ENCODE data around the gene LLGL2. TPM values are rescaled to one million over a fixed set of nuclear protein-coding genes. Genes with fewer than 3 reads are reported as not detected.
A peak's percentile ranks its signal among the peaks of the same experiment; 100 is the strongest.

Gene LLGL2
- total RNA-seq, 2 experiments from 2014 or later: 12.6 to 21.6 TPM

- no peak overlapping the region for H3K27ac ChIP-seq (ENCODE audit: low read depth, low read length, poor library complexity, severe bottlenecking)
- no peak overlapping the region for H3K4me2 ChIP-seq (ENCODE audit: low read length)
- ChIA-PET CTCF (ENCODE audit: unreplicated experiment) (no interaction called here), POLR2A (no interaction called here)
- H3K4me3 ChIP-seq (ENCODE audit: low read depth, low read length, poor library complexity, severe bottlenecking): no peak overlapping the region
- no peaks in the 10 kb centered on the region for H3K9me3 ChIP-seq (ENCODE audit: low read length)
- H3K79me2 ChIP-seq (ENCODE audit: insufficient read depth, low read depth, low read length): no peaks in the 10 kb centered on the region
- intact Hi-C loops (cut with micrococcal nuclease; ENCODE audit: unreplicated experiment): no loop called here
- no peaks in the 10 kb centered on the region for H3K9me2 ChIP-seq (ENCODE audit: insufficient read depth, low read length)
- no peaks in the 10 kb centered on the region for H3K36me3 ChIP-seq (ENCODE audit: insufficient read depth, low read length)
- no peak for DNase-seq (ENCODE audit: low spot score)
- H3K4me1 ChIP-seq (ENCODE audit: insufficient read depth, low read length, poor library complexity, severe bottlenecking): peaks cover 16% of the 10 kb centered on the region
- no peak overlapping the region for H2AFZ ChIP-seq (ENCODE audit: low read length)
- TF ChIP-seq EZH2phosphoT487 (IDR thresholded peaks at IDR 0.05; ENCODE audit: borderline replicate concordance, low read depth, low read length) (no peak), CTCF (conservative IDR thresholded peaks at IDR 0.05; ENCODE audit: low read length) (no peak)
- no TSS peak for BruUV-seq (replicated peaks)
- H4K20me1 ChIP-seq (ENCODE audit: insufficient read depth, low read length): no peaks in the 10 kb centered on the region
Measured at GRCh38 chr17:75490953-75491649, 34.4 kb upstream of the LLGL2 start.

GRCh38 chr17:75491680-75492079, 33.8 kb upstream of the LLGL2 start:
- no peak for DNase-seq (ENCODE audit: low spot score)
- H2AFZ ChIP-seq (ENCODE audit: low read length): no peak overlapping the region
- no peak overlapping the region for H3K27ac ChIP-seq (ENCODE audit: low read depth, low read length, poor library complexity, severe bottlenecking)
- intact Hi-C loops (cut with micrococcal nuclease; ENCODE audit: unreplicated experiment): no loop called here
- H3K4me1 ChIP-seq (ENCODE audit: insufficient read depth, low read length, poor library complexity, severe bottlenecking): peaks cover 16% of the 10 kb centered on the region
- no peaks in the 10 kb centered on the region for H3K9me2 ChIP-seq (ENCODE audit: insufficient read depth, low read length)
- H3K4me3 ChIP-seq (ENCODE audit: low read depth, low read length, poor library complexity, severe bottlenecking): no peak overlapping the region
- BruUV-seq (replicated peaks): no TSS peak
- no peaks in the 10 kb centered on the region for H4K20me1 ChIP-seq (ENCODE audit: insufficient read depth, low read length)
- CTCF ChIA-PET (ENCODE audit: unreplicated experiment): no interaction called here
- no peaks in the 10 kb centered on the region for H3K9me3 ChIP-seq (ENCODE audit: low read length)
- H3K36me3 ChIP-seq (ENCODE audit: insufficient read depth, low read length): no peaks in the 10 kb centered on the region
- no peaks in the 10 kb centered on the region for H3K79me2 ChIP-seq (ENCODE audit: insufficient read depth, low read depth, low read length)
- H3K4me2 ChIP-seq (ENCODE audit: low read length): no peak overlapping the region
- POLR2A ChIA-PET: no interaction called here
- TF ChIP-seq CTCF (conservative IDR thresholded peaks at IDR 0.05; ENCODE audit: low read length) (no peak), EZH2phosphoT487 (IDR thresholded peaks at IDR 0.05; ENCODE audit: borderline replicate concordance, low read depth, low read length) (no peak)

- Histone ChIP-seq H4K20me1 (ENCODE audit: insufficient read depth, low read length) (no peaks in the 10 kb centered on the region), H3K4me1 (ENCODE audit: insufficient read depth, low read length, poor library complexity, severe bottlenecking) (peaks cover 8% of the 10 kb centered on the region), H3K79me2 (ENCODE audit: insufficient read depth, low read depth, low read length) (no peaks in the 10 kb centered on the region), H3K27ac (ENCODE audit: low read depth, low read length, poor library complexity, severe bottlenecking) (no peak overlapping the region), H3K9me2 (ENCODE audit: insufficient read depth, low read length) (no peaks in the 10 kb centered on the region), H2AFZ (ENCODE audit: low read length) (no peak overlapping the region), H3K36me3 (ENCODE audit: insufficient read depth, low read length) (no peaks in the 10 kb centered on the region), H3K4me2 (ENCODE audit: low read length) (no peak overlapping the region), H3K4me3 (ENCODE audit: low read depth, low read length, poor library complexity, severe bottlenecking) (no peak overlapping the region), H3K9me3 (ENCODE audit: low read length) (no peaks in the 10 kb centered on the region)
- intact Hi-C loops (cut with micrococcal nuclease; ENCODE audit: unreplicated experiment): no loop called here
- BruUV-seq (replicated peaks): TSS peak; percentile 48
- DNase-seq (ENCODE audit: low spot score): no peak
- ChIA-PET POLR2A (no interaction called here), CTCF (ENCODE audit: unreplicated experiment) (no interaction called here)
- TF ChIP-seq EZH2phosphoT487 (IDR thresholded peaks at IDR 0.05; ENCODE audit: borderline replicate concordance, low read depth, low read length): no peak
- no peak for TF ChIP-seq CTCF (conservative IDR thresholded peaks at IDR 0.05; ENCODE audit: low read length)
Measured at GRCh38 chr17:75492555-75493168, 32.8 kb upstream of the LLGL2 start.
